ENCODE data around the gene PLD4.

GRCh38 chr14:104971447-104972240, 47.0 kb downstream of the PLD4 start:
- TF ChIP-seq CTCF (conservative IDR thresholded peaks at IDR 0.05) (no peak), EZH2 (IDR thresholded peaks at IDR 0.05; ENCODE audit: low read depth) (no peak)

Data from PC-9 (cell line).